C4-2B (cell line): ENCODE data around the gene APRT.
A peak's percentile ranks its signal among the peaks of the same experiment; 100 is the strongest.
"Not testable (repeated sequence)": the region's sequence is repeated elsewhere in the genome, so short reads cannot be mapped to it uniquely, and the experiment has no call there.

Source experiments
- H3K27ac ChIP-seq: fragments of 450-650 bp; 2 replicates; pipeline ENCODE4 v1.5.1; 2017
- ZFX ChIP-seq: fragments of 450-650 bp; IDR thresholded peaks from 2 replicates; pipeline ENCODE4 v1.6.1; 2017
- TF ChIP-seq, protein P1 (sequence below): fragments of 450-650 bp; conservative IDR thresholded peaks from 2 replicates; pipeline ENCODE4 v1.5.1; 2017; ENCODE audit warnings: mild to moderate bottlenecking

APRT gene

GRCh38 chr16:88790312-88791211 is 21.2 kb downstream of the APRT start:
- no peak overlapping the region for H3K27ac ChIP-seq
- TF ChIP-seq ZFX: no peak
- TF ChIP-seq, protein P1, sequence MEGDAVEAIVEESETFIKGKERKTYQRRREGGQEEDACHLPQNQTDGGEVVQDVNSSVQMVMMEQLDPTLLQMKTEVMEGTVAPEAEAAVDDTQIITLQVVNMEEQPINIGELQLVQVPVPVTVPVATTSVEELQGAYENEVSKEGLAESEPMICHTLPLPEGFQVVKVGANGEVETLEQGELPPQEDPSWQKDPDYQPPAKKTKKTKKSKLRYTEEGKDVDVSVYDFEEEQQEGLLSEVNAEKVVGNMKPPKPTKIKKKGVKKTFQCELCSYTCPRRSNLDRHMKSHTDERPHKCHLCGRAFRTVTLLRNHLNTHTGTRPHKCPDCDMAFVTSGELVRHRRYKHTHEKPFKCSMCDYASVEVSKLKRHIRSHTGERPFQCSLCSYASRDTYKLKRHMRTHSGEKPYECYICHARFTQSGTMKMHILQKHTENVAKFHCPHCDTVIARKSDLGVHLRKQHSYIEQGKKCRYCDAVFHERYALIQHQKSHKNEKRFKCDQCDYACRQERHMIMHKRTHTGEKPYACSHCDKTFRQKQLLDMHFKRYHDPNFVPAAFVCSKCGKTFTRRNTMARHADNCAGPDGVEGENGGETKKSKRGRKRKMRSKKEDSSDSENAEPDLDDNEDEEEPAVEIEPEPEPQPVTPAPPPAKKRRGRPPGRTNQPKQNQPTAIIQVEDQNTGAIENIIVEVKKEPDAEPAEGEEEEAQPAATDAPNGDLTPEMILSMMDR: no peak

DNA sequence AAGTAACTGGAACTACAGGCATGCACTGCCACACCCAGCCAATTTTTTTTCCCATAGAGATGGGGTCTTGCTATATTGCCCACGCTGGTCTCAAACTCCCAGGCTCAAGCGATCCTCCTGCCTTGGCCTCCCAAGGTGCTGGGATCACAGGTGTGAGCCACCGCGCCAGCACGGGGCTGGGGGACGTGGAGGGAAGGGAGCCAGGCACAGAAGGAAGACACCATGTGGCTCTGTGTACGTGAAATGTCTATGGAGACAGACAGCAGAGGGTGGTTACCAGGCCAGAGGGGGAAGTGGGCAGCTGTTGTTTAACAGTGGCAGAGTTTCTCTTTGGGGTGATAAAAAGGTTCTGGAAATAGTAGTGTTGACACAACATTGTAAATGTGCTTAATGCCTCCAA is 22.1 kb downstream of the APRT start:
- H3K27ac ChIP-seq: no peak overlapping the region
- TF ChIP-seq, protein P1: no peak
- TF ChIP-seq ZFX: no peak

- H3K27ac ChIP-seq: not testable (repeated sequence)
Measured at GRCh38 chr16:88788749-88789148, 23.0 kb downstream of the APRT start.

- TF ChIP-seq, protein P1: no peak
- no peak for TF ChIP-seq ZFX
- H3K27ac ChIP-seq: no peak overlapping the region
Measured at GRCh38 chr16:88787579-88788314, 24.0 kb downstream of the APRT start.

DNA sequence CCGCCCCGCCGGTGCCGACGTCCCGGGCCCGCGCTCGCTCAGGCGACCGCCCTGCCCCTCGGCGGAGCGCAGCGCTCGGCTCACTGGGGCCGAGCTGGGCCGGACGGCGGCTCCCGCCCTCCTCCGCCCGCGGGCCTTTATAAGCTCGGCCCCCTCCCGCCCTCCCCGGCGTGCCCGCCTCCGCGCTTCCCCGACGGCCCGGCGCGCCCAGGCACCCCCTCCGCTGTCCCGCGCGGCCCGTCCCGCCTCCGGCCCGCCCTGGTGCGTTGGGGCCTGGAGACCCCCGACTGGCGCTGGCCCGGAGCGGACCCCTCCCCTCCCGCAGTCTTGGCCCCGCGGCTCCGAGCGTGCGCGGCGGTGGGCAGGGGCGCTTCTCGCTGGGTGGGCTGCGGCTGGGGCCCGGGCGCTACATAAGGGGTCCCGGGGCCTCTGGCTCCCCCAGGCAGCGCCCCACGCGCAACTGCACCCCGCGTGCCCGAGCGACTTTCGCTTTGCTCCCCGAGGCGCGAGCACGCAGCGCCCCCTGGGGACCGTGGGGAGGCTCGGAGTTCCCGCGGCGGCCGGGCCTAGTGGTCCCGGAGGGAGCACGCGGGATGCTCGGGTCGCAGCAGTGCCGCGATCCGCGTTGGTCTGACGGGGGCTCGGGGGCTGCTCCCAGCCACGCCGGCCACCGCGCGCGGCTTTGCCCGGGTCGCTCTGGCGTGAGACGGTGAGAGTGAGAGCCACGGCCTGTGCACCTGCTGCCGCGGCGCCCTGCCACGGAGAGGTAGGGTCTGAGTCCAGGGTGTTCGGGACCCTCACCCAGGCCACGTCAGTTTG is 26.4 kb downstream of the APRT start, which contains the start of gene PIEZO1:
Gene PIEZO1 (minus strand): TSS at position 115 of the 819 bp plus-strand sequence. CDS start 256 bp downstream, outside the sequence.
- TF ChIP-seq ZFX: 0 out of 2 replicates have a peak, but pooled peaks have one; percentile 6
- TF ChIP-seq, protein P1: peak; percentile 91
- H3K27ac ChIP-seq: peak within 1 kb of the TSS; percentile 79

- TF ChIP-seq ZFX: peak; percentile 82
- TF ChIP-seq, protein P1: no peak
- peak overlapping the region; percentile 79 for H3K27ac ChIP-seq
Measured at GRCh38 chr16:88784856-88785105, 26.9 kb downstream of the APRT start.

- no peak for TF ChIP-seq ZFX
- TF ChIP-seq, protein P1: no peak
- H3K27ac ChIP-seq: peak overlapping the region; percentile 79
Measured at GRCh38 chr16:88784074-88784855, 27.5 kb downstream of the APRT start.
